GM23338 (cell line): ENCODE measurements around the gene IL5RA.

ENCODE experiments used
- EZH2 ChIP-seq: fragments of 200-600 bp; sonication (generic); IDR thresholded peaks from one replicate; pipeline ENCODE4 v1.8.0; 2017; ENCODE audit warnings: antibody characterized with exemption, mild to moderate bottlenecking, low read depth; ENCODE audit not compliant: unreplicated experiment
- TF ChIP-seq, protein P1 (sequence below), 2 experiments: fragments of 200-600 bp in 1 of 2; sonication (generic) in 1 of 2; conservative IDR thresholded peaks; 2 replicates each; pipeline versions ENCODE4 v1.5.1 to v1.6.1; 2016 to 2017; ENCODE audit warnings: antibody characterized with exemption in 2 of 2, low read depth in 2 of 2, mild to moderate bottlenecking in 2 of 2, moderate library complexity in 1 of 2

DNA sequence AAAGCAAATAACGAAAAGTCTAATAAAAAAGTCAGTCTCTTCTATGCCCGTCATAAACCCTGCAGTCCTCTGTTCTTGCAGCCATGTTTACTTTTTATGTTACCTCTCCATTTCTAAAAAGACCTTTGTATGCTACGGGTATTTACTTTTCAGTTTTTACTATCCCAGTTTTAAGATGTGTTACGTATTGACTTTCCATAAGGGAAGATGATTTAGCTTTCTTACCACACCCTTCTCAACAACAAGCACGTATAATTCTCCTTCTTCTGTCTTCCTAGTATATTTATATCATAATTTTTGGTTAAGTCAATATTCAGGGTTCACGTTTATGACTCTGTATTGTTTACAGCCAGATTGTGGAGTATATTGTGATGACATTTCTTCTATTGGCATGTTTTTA is 27.4 kb upstream of the IL5RA start:
- TF ChIP-seq, protein P1, sequence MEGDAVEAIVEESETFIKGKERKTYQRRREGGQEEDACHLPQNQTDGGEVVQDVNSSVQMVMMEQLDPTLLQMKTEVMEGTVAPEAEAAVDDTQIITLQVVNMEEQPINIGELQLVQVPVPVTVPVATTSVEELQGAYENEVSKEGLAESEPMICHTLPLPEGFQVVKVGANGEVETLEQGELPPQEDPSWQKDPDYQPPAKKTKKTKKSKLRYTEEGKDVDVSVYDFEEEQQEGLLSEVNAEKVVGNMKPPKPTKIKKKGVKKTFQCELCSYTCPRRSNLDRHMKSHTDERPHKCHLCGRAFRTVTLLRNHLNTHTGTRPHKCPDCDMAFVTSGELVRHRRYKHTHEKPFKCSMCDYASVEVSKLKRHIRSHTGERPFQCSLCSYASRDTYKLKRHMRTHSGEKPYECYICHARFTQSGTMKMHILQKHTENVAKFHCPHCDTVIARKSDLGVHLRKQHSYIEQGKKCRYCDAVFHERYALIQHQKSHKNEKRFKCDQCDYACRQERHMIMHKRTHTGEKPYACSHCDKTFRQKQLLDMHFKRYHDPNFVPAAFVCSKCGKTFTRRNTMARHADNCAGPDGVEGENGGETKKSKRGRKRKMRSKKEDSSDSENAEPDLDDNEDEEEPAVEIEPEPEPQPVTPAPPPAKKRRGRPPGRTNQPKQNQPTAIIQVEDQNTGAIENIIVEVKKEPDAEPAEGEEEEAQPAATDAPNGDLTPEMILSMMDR (conservative IDR thresholded peaks at IDR 0.05; ENCODE audit: low read depth in 2 of 2), result no peak
- TF ChIP-seq EZH2, result no peak
